PC-9 (cell line): ENCODE measurements around the gene CDH12. TPM values are rescaled to one million over a fixed set of nuclear protein-coding genes. Genes with fewer than 3 reads are reported as not detected.

Experiments used
- BruUV-seq: library from RNA; stranded (reverse); fragments of 400-500 nt; replicated peaks from 2 replicates; lab custom pipeline; 2021; lab: Mats Ljungman, UMichigan
- CTCF ChIA-PET: fragments of 300-600 bp; sonication (Branson Sonifier 250); formaldehyde crosslinking; loops from one replicate; lab custom pipeline; 2022; ENCODE audit warnings: antibody characterized with exemption; lab: Charles Lee
- POLR2A ChIA-PET: fragments of 300-600 bp; sonication (Branson Sonifier 250); formaldehyde crosslinking; loops from one replicate; lab custom pipeline; 2022; ENCODE audit warnings: antibody characterized with exemption; ENCODE audit not compliant: unreplicated experiment; lab: Charles Lee
- DNase-seq, 2 experiments: peaks; one replicate each; pipeline versions ENCODE4 v3.0.0 to v3.0.0-alpha.2; 2015 to 2022; ENCODE audit warnings: mixed read lengths in 1 of 2
- H2AFZ ChIP-seq: fragments of 200-600 bp; sonication (generic); 2 replicates; pipeline ENCODE4 v1.8.1; 2017; ENCODE audit warnings: antibody characterized with exemption
- H3F3A ChIP-seq: fragments of 200-600 bp; sonication (generic); 2 replicates; pipeline ENCODE4 v1.8.1; 2017; ENCODE audit warnings: antibody characterized with exemption, mild to moderate bottlenecking, low read depth; ENCODE audit not compliant: insufficient read depth
- H3K27ac ChIP-seq: fragments of 200-600 bp; sonication (generic); 2 replicates; pipeline ENCODE4 v1.6.1; 2016; ENCODE audit warnings: mixed run types
- H3K27me3 ChIP-seq: fragments of 200-600 bp; sonication (generic); 2 replicates; pipeline ENCODE4 v1.6.1; 2016; ENCODE audit warnings: low read depth, mixed run types; ENCODE audit not compliant: insufficient read depth
- H3K36me3 ChIP-seq: fragments of 200-600 bp; sonication (generic); 2 replicates; pipeline ENCODE4 v1.6.1; 2016; ENCODE audit warnings: low read depth, mixed run types
- H3K4me1 ChIP-seq: fragments of 200-600 bp; sonication (generic); replicated peaks from 2 replicates; pipeline ENCODE4 v1.6.1; 2016; ENCODE audit warnings: mixed run types; ENCODE audit not compliant: insufficient read depth
- H3K4me2 ChIP-seq: fragments of 200-600 bp; sonication (generic); 2 replicates; pipeline ENCODE4 v1.6.1; 2017; ENCODE audit warnings: mixed run types
- H3K4me3 ChIP-seq: fragments of 200-600 bp; sonication (generic); 2 replicates; pipeline ENCODE4 v1.6.1; 2016; ENCODE audit warnings: mixed run types
- H3K79me2 ChIP-seq: fragments of 200-600 bp; sonication (generic); 2 replicates; pipeline ENCODE4 v1.6.1; 2017; ENCODE audit warnings: low read depth, mixed run types
- H3K9me2 ChIP-seq: fragments of 200-600 bp; sonication (generic); 2 replicates; pipeline ENCODE4 v1.8.1; 2017; ENCODE audit warnings: mild to moderate bottlenecking; ENCODE audit not compliant: insufficient read depth
- H3K9me3 ChIP-seq: fragments of 200-600 bp; sonication (generic); 2 replicates; pipeline ENCODE4 v1.8.1; 2016; ENCODE audit warnings: low read depth; ENCODE audit not compliant: insufficient read depth
- H4K20me1 ChIP-seq: fragments of 200-600 bp; sonication (generic); 2 replicates; pipeline ENCODE4 v1.8.1; 2017; ENCODE audit not compliant: insufficient read depth
- EZH2 ChIP-seq: fragments of 200-600 bp; sonication (generic); IDR thresholded peaks from 2 replicates; pipeline ENCODE4 v1.8.0; 2017; ENCODE audit warnings: antibody characterized with exemption, low read depth
- intact Hi-C: fragments of 100-400 bp; cut with micrococcal nuclease; formaldehyde crosslinking; loops from one replicate; pipeline ENCODE4 v1.10.0; 2022; ENCODE audit not compliant: unreplicated experiment
- total RNA-seq: library from RNA; stranded (reverse); gene quantifications from 2 replicates; pipeline ENCODE4 v1.2.3, GENCODE V29; 2021
- TF ChIP-seq, protein P1 (sequence below): fragments of 200-600 bp; sonication (generic); conservative IDR thresholded peaks from 2 replicates; pipeline ENCODE4 v1.6.1; 2017; ENCODE audit warnings: mixed run types, antibody characterized with exemption, mild to moderate bottlenecking, moderate library complexity

Gene CDH12
- total RNA-seq, 1 experiment from 2014 or later, result not detected

- Histone ChIP-seq H3K9me3 (no peaks in the 10 kb centered on the region), H3K27me3 (no peaks in the 10 kb centered on the region), H3K4me3 (no peak overlapping the region), H3K9me2 (no peaks in the 10 kb centered on the region), H2AFZ (no peak overlapping the region), H3K36me3 (no peaks in the 10 kb centered on the region), H3F3A (no peaks in the 10 kb centered on the region), H4K20me1 (no peaks in the 10 kb centered on the region), H3K79me2 (no peaks in the 10 kb centered on the region), H3K4me1 (0 out of 2 replicates have a peak, but pooled peaks cover 2% of the 10 kb centered on the region), H3K4me2 (no peak overlapping the region), H3K27ac (no peak overlapping the region)
- intact Hi-C loops, result no loop called here
- ChIA-PET POLR2A (no interaction called here), CTCF (no interaction called here)
- no peak for DNase-seq
- TF ChIP-seq EZH2, result no peak
- TF ChIP-seq, protein P1, sequence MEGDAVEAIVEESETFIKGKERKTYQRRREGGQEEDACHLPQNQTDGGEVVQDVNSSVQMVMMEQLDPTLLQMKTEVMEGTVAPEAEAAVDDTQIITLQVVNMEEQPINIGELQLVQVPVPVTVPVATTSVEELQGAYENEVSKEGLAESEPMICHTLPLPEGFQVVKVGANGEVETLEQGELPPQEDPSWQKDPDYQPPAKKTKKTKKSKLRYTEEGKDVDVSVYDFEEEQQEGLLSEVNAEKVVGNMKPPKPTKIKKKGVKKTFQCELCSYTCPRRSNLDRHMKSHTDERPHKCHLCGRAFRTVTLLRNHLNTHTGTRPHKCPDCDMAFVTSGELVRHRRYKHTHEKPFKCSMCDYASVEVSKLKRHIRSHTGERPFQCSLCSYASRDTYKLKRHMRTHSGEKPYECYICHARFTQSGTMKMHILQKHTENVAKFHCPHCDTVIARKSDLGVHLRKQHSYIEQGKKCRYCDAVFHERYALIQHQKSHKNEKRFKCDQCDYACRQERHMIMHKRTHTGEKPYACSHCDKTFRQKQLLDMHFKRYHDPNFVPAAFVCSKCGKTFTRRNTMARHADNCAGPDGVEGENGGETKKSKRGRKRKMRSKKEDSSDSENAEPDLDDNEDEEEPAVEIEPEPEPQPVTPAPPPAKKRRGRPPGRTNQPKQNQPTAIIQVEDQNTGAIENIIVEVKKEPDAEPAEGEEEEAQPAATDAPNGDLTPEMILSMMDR, result no peak
- no TSS peak for BruUV-seq
Observed at GRCh38 chr5:22470408-22470807, 382.7 kb downstream of the CDH12 start.

DNA sequence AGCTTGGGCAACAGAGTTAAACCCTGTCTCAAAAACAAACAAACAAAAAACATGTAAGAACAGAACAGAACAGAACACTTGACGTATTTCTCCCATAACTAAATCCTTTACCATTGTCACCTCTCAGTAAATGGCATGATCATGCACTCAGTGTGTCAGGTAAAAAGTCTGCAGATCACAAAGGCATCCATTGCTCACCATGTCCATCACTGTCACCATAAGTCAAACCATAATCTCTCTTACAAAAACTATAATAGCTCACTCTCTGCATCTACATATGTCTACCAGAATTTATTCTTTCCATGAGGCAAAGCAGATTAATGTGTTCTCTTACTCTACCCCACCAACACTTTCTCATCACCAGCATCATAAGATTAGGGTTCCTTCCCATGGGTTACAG lies 387.5 kb downstream of the CDH12 start:
- Histone ChIP-seq H3F3A (no peaks in the 10 kb centered on the region), H3K79me2 (no peaks in the 10 kb centered on the region), H3K4me3 (no peak overlapping the region), H3K9me3 (no peaks in the 10 kb centered on the region), H4K20me1 (no peaks in the 10 kb centered on the region), H3K9me2 (no peaks in the 10 kb centered on the region), H3K4me1 (no peaks in the 10 kb centered on the region), H3K27me3 (no peaks in the 10 kb centered on the region), H2AFZ (no peak overlapping the region), H3K4me2 (no peak overlapping the region), H3K27ac (no peak overlapping the region), H3K36me3 (no peaks in the 10 kb centered on the region)
- DNase-seq, result no peak
- POLR2A ChIA-PET, result no interaction called here
- no TSS peak for BruUV-seq
- TF ChIP-seq EZH2, result no peak
- TF ChIP-seq, protein P1, result no peak
- intact Hi-C loops, result no loop called here
- CTCF ChIA-PET, result no interaction called here

DNA sequence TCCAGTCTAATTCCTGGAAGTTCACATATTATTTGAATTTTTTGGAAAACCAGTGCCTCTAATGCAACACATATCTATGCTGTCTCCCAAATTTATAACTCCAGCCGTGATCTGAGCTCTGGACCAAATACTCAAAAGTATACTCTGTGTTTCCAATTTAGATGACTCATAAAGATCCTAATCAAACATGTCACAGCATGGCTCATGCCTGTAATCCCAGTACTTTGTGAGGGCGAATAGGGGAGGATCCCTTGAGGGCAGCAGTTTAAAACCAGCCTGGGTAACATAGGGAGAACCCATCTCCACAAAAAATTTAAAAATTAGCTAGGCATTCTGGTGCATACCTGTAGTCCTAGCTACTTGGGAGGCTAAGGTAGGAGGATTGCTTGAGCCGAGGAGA lies 388.0 kb downstream of the CDH12 start:
- BruUV-seq, result no TSS peak
- no peaks in the 10 kb centered on the region for H3K4me1 ChIP-seq
- no peaks in the 10 kb centered on the region for H3K36me3 ChIP-seq
- no peak overlapping the region for H3K27ac ChIP-seq
- no peaks in the 10 kb centered on the region for H3F3A ChIP-seq
- H4K20me1 ChIP-seq, result no peaks in the 10 kb centered on the region
- H3K27me3 ChIP-seq, result no peaks in the 10 kb centered on the region
- no peak overlapping the region for H3K4me2 ChIP-seq
- CTCF ChIA-PET, result no interaction called here
- no peaks in the 10 kb centered on the region for H3K9me2 ChIP-seq
- intact Hi-C loops, result no loop called here
- no peak overlapping the region for H3K4me3 ChIP-seq
- no peak for DNase-seq
- TF ChIP-seq EZH2, result no peak
- TF ChIP-seq, protein P1, result no peak
- no peak overlapping the region for H2AFZ ChIP-seq
- POLR2A ChIA-PET, result no interaction called here
- H3K9me3 ChIP-seq, result no peaks in the 10 kb centered on the region
- H3K79me2 ChIP-seq, result no peaks in the 10 kb centered on the region
